ENCODE results near the gene SRSF4.

- no peak for TF ChIP-seq EZH2 (IDR thresholded peaks at IDR 0.05; ENCODE audit: insufficient read depth, poor library complexity, severe bottlenecking)
- TF ChIP-seq EZH2phosphoT487 (IDR thresholded peaks at IDR 0.05; ENCODE audit: insufficient read depth, low read depth): no peak
Measured at GRCh38 chr1:29121936-29122681, 59.6 kb downstream of the SRSF4 start.

Measured in GM23248 (cell line).